Measurements from ENCODE around the gene THUMPD1.
"Not testable (repeated sequence)": the region's sequence is repeated elsewhere in the genome, so short reads cannot be mapped to it uniquely, and the experiment has no call there.

GRCh38 chr16:20705972-20706371 is 35.6 kb downstream of the THUMPD1 start:
- not testable (repeated sequence) for TF ChIP-seq CTCF, POLR2A (IDR thresholded peaks at IDR 0.05)

Data from Peyer's patch (tissue), 4 donors.